ENCODE measurements around the gene SMIM13.

DNA sequence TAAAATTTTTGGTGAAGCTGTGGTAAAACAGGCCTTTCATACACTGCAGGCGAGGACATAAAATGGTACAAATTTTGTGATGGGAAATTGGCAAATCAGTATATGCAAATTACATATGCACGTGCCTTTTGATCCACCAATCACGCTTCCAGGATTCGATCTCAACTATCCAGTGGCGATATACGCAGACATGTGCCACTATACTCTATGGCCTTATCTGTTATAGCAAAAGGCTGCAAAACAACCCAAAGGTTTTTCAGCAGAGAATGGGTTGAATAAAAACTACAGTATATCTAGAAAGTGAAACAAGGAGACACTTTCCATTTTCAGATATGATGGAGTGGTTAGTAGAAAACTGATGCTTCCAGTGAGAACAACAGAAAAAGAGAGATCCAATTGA, 59.8 kb downstream of the SMIM13 start:
- TF ChIP-seq, protein P1, sequence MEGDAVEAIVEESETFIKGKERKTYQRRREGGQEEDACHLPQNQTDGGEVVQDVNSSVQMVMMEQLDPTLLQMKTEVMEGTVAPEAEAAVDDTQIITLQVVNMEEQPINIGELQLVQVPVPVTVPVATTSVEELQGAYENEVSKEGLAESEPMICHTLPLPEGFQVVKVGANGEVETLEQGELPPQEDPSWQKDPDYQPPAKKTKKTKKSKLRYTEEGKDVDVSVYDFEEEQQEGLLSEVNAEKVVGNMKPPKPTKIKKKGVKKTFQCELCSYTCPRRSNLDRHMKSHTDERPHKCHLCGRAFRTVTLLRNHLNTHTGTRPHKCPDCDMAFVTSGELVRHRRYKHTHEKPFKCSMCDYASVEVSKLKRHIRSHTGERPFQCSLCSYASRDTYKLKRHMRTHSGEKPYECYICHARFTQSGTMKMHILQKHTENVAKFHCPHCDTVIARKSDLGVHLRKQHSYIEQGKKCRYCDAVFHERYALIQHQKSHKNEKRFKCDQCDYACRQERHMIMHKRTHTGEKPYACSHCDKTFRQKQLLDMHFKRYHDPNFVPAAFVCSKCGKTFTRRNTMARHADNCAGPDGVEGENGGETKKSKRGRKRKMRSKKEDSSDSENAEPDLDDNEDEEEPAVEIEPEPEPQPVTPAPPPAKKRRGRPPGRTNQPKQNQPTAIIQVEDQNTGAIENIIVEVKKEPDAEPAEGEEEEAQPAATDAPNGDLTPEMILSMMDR (IDR thresholded peaks at IDR 0.05; ENCODE audit: extremely low read depth in 1 of 2, insufficient read depth in 1 of 2, low read depth in 1 of 2, low read length in 2 of 2): no peak
- no peak for TF ChIP-seq EZH2 (IDR thresholded peaks at IDR 0.05; ENCODE audit: borderline replicate concordance, low read depth, low read length, severe bottlenecking)
- TF ChIP-seq, protein P2, sequence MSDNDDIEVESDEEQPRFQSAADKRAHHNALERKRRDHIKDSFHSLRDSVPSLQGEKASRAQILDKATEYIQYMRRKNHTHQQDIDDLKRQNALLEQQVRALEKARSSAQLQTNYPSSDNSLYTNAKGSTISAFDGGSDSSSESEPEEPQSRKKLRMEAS (IDR thresholded peaks at IDR 0.05; ENCODE audit: insufficient read depth, insufficient read length): no peak
- no peak for TF ChIP-seq POLR2A (IDR thresholded peaks at IDR 0.05; ENCODE audit: low read depth, low read length)
- no peak for TF ChIP-seq JUN (IDR thresholded peaks at IDR 0.05; ENCODE audit: borderline replicate concordance, insufficient read depth, insufficient read length, low read depth)
- TF ChIP-seq FOS (IDR thresholded peaks at IDR 0.05; ENCODE audit: borderline replicate concordance, insufficient read depth, low read length): no peak
- no peak for TF ChIP-seq MYC (IDR thresholded peaks at IDR 0.05; ENCODE audit: low read depth, low read length)
- TF ChIP-seq POLR2AphosphoS5 (IDR thresholded peaks at IDR 0.05; ENCODE audit: insufficient read depth, low read depth, low read length): no peak
